Endodermal cell (in vitro differentiated cells): ENCODE data around the gene TAF1D. TPM values are rescaled to one million over a fixed set of nuclear protein-coding genes. Genes with fewer than 3 reads are reported as not detected.

Experiments
- DNase-seq: peaks from one replicate; pipeline ENCODE4 v3.0.0-alpha.2; 2017
- H3K27ac ChIP-seq: 2 replicates; pipeline ENCODE4 v1.5.1; 2013; ENCODE audit warnings: mild to moderate bottlenecking, low read depth, low read length, moderate library complexity
- H3K27me3 ChIP-seq: 2 replicates; pipeline ENCODE4 v1.6.1; 2013; ENCODE audit warnings: mild to moderate bottlenecking, low read length, moderate library complexity; ENCODE audit not compliant: insufficient read depth, control insufficient read depth, poor library complexity, severe bottlenecking
- H3K36me3 ChIP-seq: 2 replicates; pipeline ENCODE4 v1.7.0; 2013; ENCODE audit warnings: mild to moderate bottlenecking, low read length, moderate library complexity; ENCODE audit not compliant: control insufficient read depth, insufficient read depth
- H3K4me1 ChIP-seq: one replicate; pipeline ENCODE4 v1.7.0; 2013; ENCODE audit warnings: low read length; ENCODE audit not compliant: control insufficient read depth, insufficient read depth
- H3K4me3 ChIP-seq: 2 replicates; pipeline ENCODE4 v1.5.1; 2013; ENCODE audit warnings: mild to moderate bottlenecking, low read length, moderate library complexity
- H3K9ac ChIP-seq: 2 replicates; pipeline ENCODE4 v1.6.1; 2013; ENCODE audit warnings: mild to moderate bottlenecking, low read length, moderate library complexity; ENCODE audit not compliant: poor library complexity, severe bottlenecking; ENCODE audit errors: extremely low read depth
- H3K9me3 ChIP-seq: 2 replicates; pipeline ENCODE4 v1.6.1; 2013; ENCODE audit warnings: mild to moderate bottlenecking, low read length, moderate library complexity; ENCODE audit not compliant: control insufficient read depth
- H3K27ac Mint-ChIP-seq: 2 replicates; pipeline ENCODE4 v1.8.0; 2020; ENCODE audit warnings: mixed read lengths
- H3K27me3 Mint-ChIP-seq: 2 replicates; pipeline ENCODE4 v1.8.0; 2021; ENCODE audit warnings: mild to moderate bottlenecking, mixed read lengths; ENCODE audit not compliant: insufficient read depth
- H3K36me3 Mint-ChIP-seq: 2 replicates; pipeline ENCODE4 v1.8.0; 2020; ENCODE audit warnings: low read depth, mixed read lengths
- H3K4me1 Mint-ChIP-seq: 2 replicates; pipeline ENCODE4 v1.8.0; 2020; ENCODE audit warnings: mixed read lengths
- H3K4me3 Mint-ChIP-seq: 2 replicates; pipeline ENCODE4 v1.8.0; 2020; ENCODE audit warnings: mild to moderate bottlenecking, moderate library complexity, mixed read lengths
- H3K9me3 Mint-ChIP-seq: 2 replicates; pipeline ENCODE4 v1.8.0; 2020; ENCODE audit warnings: mild to moderate bottlenecking, mixed read lengths
- CTCF ChIP-seq: fragments of 200-600 bp; sonication (generic); conservative IDR thresholded peaks from 2 replicates; pipeline ENCODE4 v1.5.0; 2021; ENCODE audit warnings: antibody characterized with exemption, mild to moderate bottlenecking
- WGBS, 2 experiments: methylation state at CpG; one replicate each; pipeline versions ENCODE4 v1.1.5 to v1.1.7; 2013; ENCODE audit warnings: missing lambda C conversion rate in 2 of 2, mixed read lengths in 1 of 2; ENCODE audit not compliant: insufficient coverage in 1 of 2, insufficient read length in 1 of 2; 5-methylcytosine and 5-hydroxymethylcytosine counted together
- total RNA-seq, 2 donors: library from RNA; stranded (reverse); fragmentation: NEBNext Ultra II Directional in 1 of 2; extraction: Animal tissue kit (Norgen Biotek cat#: 25700) in 1 of 2; gene quantifications; 2 replicates in 1 of 2; 3 replicates in 1 of 2; pipeline ENCODE4 v1.2.1, GENCODE V29; 2021

Gene TAF1D
- total RNA-seq, 2 donors from 2014 or later: 195 to 231 TPM

DNA sequence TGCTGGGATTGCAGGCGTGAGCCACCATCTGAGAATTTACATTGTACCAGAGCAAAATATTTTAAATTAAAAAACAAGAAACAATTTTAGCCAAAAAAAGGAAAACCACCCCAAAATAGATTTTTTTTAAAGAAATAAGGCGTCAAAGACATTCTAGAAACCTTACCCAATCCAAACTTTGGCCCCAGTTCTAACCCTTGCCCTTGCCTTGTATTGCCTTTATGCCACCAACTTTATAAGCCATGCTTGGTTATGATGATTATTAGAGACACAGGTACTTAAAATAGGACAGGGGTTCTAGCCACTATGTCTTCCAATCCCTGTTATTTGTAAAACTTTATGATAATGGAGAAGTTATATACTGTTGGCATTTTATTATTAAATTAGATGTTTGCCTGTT is 11.9 kb upstream of the TAF1D start:
- Mint-ChIP-seq H3K27ac (no peak overlapping the region), H3K36me3 (peaks cover 31% of the 10 kb centered on the region), H3K9me3 (no peaks in the 10 kb centered on the region), H3K4me1 (peaks cover 5% of the 10 kb centered on the region), H3K4me3 (no peak overlapping the region), H3K27me3 (no peaks in the 10 kb centered on the region)
- 83 to 93% methylated on average over 2 of the region's 2 CpGs for WGBS, 2 experiments
- no peaks in the 10 kb centered on the region for H3K4me1 ChIP-seq
- TF ChIP-seq CTCF: no peak
- no peaks in the 10 kb centered on the region for H3K9me3 ChIP-seq
- no peak for DNase-seq
- H3K4me3 ChIP-seq: no peak overlapping the region
- no peaks in the 10 kb centered on the region for H3K27me3 ChIP-seq
- no peak overlapping the region for H3K27ac ChIP-seq
- no peak overlapping the region for H3K9ac ChIP-seq
- peaks cover 54% of the 10 kb centered on the region for H3K36me3 ChIP-seq

GRCh38 chr11:93751001-93751400 is 9.7 kb upstream of the TAF1D start:
- no peak for TF ChIP-seq CTCF
- H3K9ac ChIP-seq: no peak overlapping the region
- Mint-ChIP-seq H3K9me3 (no peaks in the 10 kb centered on the region), H3K4me1 (peaks cover 3% of the 10 kb centered on the region), H3K27me3 (no peaks in the 10 kb centered on the region), H3K4me3 (no peak overlapping the region), H3K27ac (no peak overlapping the region), H3K36me3 (peaks cover 18% of the 10 kb centered on the region)
- DNase-seq: no peak
- H3K4me3 ChIP-seq: no peak overlapping the region
- no peaks in the 10 kb centered on the region for H3K27me3 ChIP-seq
- H3K9me3 ChIP-seq: no peaks in the 10 kb centered on the region
- 57% methylated on average over 1 of the region's 1 CpG; no CpG with 5 or more reads in 1 of the 2 experiments for WGBS, 2 experiments
- H3K4me1 ChIP-seq: no peaks in the 10 kb centered on the region
- peaks cover 43% of the 10 kb centered on the region for H3K36me3 ChIP-seq
- no peak overlapping the region for H3K27ac ChIP-seq

DNA sequence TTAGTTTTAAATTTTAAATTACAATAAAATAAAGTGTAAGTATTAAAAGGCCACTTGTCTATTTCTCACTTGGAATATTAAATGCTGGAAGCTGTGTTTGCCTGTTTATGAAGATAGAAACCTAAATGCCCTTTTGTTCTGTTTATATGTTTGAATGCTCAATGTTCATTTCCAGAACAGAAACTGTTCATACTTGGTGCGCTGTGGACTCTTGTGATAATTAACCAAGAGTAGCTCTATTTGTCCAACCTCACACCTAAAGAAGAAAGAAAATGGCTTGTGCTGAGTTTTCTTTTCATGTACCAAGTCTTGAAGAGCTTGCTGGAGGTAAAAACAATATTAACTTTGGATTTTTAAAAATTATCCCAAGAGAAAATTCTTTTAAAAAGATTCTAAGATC is 5.8 kb upstream of the TAF1D start:
- H3K27ac ChIP-seq: no peak overlapping the region
- H3K9ac ChIP-seq: no peak overlapping the region
- H3K4me1 ChIP-seq: peaks cover 9% of the 10 kb centered on the region
- H3K4me3 ChIP-seq: no peak overlapping the region
- TF ChIP-seq CTCF: no peak
- peaks cover 29% of the 10 kb centered on the region for H3K36me3 ChIP-seq
- Mint-ChIP-seq H3K9me3 (no peaks in the 10 kb centered on the region), H3K27me3 (no peaks in the 10 kb centered on the region), H3K4me1 (peaks cover 16% of the 10 kb centered on the region), H3K4me3 (no peak overlapping the region), H3K27ac (no peak overlapping the region), H3K36me3 (peaks cover 2% of the 10 kb centered on the region)
- DNase-seq: no peak
- WGBS, 2 experiments: 80 to 100% methylated on average over 1 of the region's 1 CpG
- H3K27me3 ChIP-seq: no peaks in the 10 kb centered on the region
- H3K9me3 ChIP-seq: no peaks in the 10 kb centered on the region
